Erythroblast (primary cell): Measurements from ENCODE around the gene GABRG3.

ENCODE experiments used
- GATA1 ChIP-seq: IDR thresholded peaks from 2 replicates; pipeline ENCODE4 v1.6.1; 2011; ENCODE audit warnings: low read depth, mild to moderate bottlenecking, control low read depth, low read length, moderate library complexity
- POLR2A ChIP-seq: IDR thresholded peaks from 2 replicates; pipeline ENCODE4 v1.6.1; 2011; ENCODE audit warnings: mild to moderate bottlenecking, low read length

GRCh38 chr15:27589260-27589659 lies 618.3 kb downstream of the GABRG3 start:
- no peak for TF ChIP-seq POLR2A
- TF ChIP-seq GATA1: no peak
